NCI-H460 (cell line): ENCODE data around the gene TRAFD1. TPM values are rescaled to one million over a fixed set of nuclear protein-coding genes. Genes with fewer than 3 reads are reported as not detected.

Experiments
- DNase-seq: peaks from one replicate; pipeline ENCODE4 v3.0.0-alpha.2; 2016; ENCODE audit warnings: low read depth; ENCODE audit errors: extremely low read depth
- total RNA-seq: library from RNA; depleted of rRNA; stranded (reverse); fragments of >200 nt; shearing (Covaris generic); gene quantifications from 2 replicates; pipeline ENCODE4 v1.2.3, GENCODE V29; 2014

Gene TRAFD1
- total RNA-seq, 1 experiment from 2014 or later: 16.4 TPM

DNA sequence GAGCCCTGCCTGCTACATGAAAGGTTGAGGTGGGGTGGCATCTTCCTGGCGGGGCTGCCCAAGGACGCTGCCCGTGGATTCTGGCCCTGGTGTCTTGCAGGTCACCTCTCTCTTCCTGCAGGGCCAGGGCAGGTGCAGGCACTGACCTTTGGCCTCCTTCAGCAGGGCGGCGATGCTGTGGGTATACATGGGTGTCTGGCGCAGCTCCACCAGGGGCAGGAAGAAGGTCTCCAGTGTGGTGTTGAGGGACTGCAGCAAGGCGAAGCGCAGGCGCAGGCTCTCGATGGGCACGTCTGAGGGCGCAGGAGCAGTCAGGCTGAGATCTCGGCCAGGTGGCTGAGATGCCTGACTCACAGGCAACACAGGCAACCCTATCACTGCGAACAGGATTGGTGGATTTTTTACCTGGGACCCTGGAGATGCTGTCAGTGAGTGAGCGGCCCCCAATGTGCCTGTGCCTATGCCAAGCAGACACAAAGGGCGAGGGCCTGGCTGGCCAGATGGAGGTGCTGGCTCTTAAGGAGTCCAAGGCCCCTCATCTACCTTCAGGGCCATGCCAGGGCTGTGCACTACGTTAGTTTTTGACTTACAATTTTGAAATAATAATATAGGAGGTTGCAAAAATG lies 45.7 kb downstream of the TRAFD1 start:
- no peak for DNase-seq

DNA sequence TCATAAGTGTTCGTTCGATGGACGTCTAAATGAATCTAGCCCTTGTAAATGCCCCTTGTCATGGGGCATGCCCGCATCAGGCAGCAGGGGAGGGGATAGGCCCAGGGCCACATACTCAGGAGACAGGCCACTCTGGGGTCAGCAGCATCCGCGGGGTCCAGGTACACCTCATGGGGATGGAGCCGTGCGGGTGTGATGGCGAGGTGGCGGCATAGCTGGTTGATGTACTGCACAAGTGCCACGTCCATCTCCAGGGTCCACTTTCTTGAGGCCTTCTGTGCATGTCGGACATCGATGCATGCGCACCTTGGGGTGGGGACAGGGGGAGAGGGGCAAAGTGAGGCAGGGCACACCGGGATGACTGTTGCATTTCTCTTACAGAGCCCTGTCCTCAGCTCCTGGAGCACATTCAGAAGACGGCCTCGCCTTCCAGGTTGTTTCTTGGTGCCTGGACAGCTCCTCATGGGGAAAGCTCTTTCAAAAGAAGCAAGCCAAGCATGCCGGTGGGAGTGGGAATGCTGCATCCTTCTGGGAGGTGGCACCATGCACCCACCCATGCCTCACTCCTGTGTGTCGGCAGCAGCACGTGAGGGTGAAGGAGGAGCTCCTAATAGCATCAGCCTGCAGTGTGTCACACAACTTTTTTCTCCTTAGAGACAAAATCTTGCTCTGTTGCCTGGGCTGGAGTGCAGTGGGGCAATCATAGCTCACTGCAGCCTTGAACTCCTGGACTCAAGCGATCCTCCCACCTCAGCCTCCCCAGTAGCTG lies 47.4 kb downstream of the TRAFD1 start:
- no peak for DNase-seq

DNA sequence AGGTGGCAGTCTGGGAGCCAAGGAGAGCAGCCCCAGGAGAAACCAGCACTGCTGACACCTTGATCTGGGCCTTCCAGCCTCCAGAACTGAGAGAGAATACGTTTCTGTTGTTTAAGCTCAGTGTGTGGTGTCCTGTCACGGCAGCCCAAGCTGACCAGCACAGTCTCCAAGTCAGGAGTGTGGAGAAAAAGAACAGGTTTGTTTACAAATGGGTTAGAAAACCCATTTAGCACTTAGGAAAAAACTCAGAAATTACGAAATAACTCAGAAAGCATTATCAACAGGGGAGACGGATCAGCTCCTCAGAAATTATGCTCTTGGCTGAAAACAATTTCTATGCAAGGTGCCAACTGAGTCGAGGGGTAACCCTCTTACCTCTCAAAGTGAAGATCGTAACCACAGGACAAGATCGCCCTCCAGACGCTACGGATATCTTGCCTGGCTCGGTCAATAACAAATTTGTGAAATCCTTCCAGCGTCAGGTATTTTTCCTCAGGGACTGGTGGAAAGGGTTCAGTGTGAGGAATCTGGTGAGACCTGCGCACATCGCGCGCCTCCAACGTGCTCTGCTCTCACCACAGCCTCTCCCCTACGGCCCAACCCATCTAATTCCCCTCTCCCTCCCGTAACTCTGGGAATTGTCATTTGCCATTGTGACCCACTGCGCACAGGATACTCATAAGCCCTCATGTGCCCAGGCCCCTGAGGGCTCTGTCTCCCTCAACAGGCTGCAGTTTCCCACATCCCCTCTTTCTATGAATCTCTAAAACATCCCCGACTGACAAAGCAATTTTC lies 50.2 kb downstream of the TRAFD1 start:
- DNase-seq: no peak

DNA sequence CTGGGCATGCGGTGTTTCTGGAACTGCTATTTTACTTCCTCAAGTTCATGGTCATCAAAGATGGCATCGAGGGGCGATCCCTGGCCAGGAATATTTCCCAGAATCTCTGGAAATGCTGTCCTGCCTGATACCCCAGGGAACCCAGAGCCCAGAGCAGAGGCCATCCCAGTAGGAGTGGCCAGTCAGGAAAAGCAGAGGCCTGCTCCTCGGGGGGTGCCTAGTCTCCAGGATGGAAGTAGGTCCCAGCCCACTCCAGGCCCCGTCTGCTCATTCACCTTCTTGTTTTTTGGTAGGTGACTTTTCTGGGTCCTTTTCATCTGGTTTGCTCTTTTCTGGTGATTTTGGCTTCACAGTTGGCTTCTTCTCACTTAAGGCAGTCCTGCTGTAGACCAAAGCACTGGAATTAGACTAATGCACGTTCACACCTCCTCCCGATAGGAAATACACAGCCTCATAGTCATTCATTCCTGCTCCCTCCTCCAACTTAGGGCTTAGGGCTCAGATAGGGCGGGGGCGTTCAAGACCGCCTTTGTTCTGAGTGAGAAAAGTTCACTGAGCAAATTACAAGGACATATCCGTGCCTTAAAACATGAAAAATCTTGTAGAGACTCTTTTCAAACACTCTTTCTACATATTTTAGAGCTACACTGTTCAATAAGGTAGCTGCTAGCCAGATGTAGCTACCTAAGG lies 51.1 kb downstream of the TRAFD1 start:
- no peak for DNase-seq

DNA sequence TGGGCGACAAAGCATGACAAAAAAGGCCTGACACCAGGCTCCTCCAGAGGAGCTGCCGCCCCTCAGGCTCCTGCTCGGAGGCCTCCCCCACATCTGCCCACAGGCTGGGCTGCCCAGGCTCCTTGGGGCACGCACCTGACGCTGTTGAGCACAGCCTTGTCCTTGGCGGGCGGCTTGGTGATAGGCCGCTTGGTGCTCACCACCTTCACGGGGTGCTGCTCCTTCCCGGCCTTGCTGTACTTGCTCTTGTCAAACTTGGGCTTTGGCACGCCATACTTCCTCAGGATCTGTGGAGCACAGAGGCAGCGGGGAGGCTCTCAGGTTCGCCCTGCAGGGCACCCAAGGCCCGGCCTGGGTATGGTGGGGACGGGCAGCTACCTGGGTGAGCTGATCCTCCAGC lies 53.4 kb downstream of the TRAFD1 start:
- DNase-seq: no peak

DNA sequence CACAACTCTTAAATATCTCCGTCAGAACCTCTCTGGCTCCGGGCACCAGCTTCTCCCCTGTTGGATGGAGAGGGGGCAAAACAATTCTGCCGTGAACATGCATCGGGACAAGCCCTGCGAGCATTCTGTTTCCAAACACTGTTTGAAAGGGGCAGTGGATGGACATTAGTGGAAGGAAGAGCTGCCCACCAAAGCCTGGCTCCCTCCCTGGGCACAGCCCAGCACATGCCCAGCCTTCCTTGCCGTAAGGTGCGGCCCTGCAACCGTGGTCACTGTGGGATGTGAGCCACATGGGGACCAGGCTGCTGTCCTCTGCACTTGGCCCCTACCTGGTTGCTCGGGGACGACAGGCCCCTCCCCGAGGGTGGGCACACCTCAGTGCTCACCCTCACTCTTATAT lies 54.0 kb downstream of the TRAFD1 start:
- no peak for DNase-seq

DNA sequence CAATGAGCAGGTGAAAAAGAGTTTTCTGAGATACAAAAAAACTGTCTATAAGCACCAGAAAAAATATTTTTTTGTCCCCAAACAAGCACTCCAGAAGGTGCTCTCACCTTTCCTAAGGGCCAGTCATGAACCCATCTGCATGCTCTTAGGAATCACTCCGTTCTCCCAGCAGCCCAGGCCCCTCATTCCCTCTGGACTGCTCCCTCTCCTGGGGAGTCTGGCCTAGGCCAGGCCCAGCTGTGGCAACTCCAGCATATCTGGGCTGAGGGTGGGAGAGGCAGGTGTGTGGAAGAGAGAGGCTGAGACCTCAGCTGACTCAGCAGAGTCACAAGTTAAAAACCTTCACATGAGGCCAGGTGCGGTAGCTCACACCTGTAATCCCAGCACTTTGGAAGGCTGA lies 54.6 kb downstream of the TRAFD1 start:
- no peak for DNase-seq

DNA sequence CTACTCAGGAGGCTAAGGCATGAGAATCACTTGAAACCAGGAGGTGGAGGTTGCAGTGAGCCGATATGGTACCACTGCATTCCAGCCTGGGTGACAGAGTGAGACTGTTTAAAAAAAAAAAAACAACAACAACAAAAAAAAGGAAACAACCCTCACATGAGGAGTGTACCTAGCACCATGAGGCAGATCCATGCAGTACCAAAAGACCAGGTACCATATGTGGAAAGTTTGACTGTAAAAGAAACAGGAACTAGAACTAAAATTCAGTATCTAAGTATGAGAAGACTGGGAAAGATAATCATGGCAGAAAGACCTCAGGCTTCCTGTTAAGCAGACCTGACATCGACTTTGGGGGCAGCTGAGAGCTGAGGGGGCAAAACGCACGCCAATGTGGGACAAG lies 55.1 kb downstream of the TRAFD1 start:
- DNase-seq: no peak

DNA sequence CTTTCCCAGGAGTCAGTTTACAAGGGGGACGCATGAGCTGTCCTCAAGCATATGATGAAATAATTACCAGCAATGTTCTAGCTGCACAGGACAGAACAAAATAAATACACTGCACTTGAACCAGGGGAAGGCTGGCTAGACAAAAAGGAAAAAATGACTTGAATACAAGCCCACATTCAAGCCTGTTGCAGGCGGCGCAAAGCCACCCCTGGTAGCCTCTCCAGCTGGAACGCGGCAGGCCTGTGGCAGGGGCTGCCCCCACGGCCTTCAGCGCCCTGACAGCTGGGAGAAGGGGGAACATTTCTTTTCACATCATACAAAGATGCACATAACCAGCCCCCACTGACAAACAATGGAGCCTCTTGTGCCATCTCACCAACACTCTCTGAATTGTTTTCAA lies 57.1 kb downstream of the TRAFD1 start:
- no peak for DNase-seq

DNA sequence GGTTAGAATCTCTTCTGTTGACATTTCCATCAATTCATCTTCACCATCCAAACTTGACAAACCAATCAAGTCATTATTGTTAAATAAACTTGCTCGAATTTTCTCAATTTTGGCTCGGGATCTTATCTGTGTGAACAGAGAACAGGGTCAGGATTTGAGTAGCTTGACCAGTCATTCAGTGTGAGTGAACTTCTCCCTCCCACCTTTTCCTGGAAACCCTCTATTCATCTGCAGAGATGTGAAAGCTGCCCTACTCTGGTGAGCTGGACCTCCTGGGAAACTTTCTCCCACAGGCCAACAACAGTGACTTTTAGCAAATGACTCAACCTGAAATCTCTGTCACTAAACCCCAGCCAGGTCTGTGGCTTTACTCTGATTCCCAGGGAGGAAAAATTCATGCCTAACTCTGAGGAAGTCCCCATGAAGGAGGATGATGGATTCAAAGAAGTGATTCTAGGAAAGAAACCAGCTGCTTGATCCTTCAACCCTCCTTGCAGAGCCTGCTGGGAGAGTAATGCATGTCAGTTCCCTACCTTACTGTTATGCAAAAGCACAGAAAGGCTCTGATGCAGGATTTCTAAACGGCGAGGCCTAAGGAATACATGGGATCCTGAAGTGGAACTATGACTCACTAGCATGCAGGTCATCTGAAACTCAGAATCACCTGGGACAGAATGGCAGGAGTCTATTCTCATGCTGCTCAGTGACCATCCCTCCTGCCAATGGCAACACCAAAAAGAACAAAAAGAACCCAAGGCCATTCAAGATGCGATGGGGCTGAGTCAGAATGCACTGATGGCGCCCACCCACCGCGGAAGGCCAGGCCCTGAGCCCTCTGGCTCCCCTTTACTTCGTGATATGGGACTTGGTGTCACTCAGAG lies 58.0 kb downstream of the TRAFD1 start:
- DNase-seq: no peak

DNA sequence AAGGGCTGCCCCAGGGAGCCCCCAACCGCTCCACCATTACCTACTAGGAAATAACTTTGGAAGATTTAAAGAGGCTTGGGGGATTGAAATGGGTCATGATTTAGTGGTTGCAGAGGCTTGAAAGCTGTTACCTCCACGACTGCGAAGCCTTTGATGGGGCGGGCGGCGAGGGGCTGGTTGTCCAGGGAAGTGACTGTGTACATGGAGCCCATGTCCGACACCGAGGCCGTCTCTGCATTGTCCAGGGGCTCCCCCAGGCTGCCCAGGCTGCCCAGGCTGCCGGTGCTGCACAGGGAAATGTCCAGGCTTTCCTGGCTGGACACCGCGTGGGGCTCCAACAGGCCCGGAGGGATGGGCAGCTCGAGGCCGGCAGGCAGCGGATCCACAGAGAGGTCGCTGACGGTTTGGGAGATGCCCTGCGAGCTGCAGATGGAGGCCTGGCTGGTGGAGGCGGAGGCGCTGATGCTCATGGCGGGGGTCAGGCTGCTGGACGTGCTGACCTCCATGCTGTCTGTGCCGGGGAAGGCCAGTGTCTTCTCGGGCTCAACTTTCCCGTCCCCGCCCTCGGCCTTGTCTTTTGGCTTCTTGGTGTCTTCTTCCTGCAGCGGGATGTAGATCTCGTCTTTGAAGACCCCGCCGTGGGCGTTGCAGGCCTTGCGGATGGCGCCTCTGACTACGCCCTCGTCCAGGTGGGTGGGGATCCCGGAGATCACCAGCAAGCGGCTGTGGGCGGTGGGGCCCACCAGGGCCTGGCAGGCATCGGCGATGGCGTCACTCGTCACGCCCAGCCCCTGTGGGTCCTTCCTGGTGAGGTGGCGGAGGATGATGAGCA lies 58.9 kb downstream of the TRAFD1 start:
- no peak for DNase-seq

DNA sequence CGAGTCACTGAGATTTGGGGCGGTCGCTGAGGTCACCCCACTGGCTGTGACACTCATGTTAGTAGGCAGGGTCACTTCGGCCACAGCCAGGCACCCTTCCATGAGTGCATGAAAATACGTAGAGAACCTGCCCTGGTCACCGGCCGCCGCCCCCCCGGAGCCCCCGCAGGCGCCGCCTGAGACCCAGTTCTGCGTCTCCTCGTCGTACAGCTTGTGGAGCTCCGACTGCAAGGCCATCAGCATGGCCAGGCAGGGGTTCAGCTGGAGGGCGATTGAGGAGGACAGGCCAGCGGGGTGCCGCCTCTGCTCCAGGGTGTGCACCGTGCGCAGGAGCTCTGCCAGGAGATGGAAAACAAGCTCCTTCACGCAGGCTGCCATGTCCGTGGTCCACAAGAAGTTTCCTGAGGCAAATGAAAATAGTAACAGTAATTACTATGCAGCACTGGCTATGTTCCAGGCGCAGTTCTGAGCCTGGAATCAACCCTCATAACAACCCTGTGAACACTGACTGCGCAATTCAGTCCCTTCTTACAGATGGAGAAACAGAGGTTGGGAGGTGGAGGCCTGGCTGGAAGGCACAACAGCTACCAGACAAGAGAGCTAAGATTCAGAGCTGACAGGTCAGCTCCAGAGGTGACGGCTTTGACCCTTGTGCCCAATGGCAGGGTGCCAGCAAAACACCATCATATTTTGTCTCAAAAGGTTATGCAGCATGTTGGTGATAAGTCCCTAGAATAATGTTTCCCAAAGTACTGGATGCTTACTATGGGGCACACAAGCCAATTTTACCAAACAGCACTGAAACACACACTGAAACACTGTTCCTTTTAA lies 59.9 kb downstream of the TRAFD1 start:
- DNase-seq: no peak

DNA sequence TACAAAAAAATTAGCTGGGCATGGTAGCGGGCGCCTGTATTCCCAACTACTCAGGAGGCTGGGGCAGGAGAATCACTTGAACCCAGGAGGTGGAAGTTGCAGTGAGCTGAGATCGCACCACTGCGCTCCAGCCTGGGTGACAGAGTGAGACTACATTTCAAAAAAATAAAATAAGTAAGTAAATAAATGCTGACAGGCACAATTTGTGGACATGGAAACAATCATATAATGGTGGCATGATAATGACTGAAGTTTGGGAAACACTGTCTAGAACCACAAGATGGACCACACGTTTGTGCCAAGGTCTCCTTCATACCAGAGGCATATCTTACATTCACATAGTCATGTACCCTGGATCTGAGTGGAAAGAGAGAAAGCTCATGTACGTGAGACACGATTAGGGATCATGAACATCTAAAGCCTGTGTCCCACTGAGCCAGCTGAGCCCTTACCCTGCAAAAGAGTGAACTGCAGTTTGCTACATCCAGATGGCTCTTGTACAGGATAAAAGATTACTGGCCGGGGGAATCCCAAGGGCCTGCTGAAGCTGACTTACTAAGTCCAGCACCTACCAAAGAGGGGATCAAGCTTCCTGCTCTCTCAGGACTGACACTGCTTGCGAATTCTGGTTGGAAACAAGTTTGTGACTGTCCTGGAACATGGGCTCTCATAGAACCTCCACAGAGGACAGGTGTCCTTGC lies 62.9 kb downstream of the TRAFD1 start:
- DNase-seq: no peak

DNA sequence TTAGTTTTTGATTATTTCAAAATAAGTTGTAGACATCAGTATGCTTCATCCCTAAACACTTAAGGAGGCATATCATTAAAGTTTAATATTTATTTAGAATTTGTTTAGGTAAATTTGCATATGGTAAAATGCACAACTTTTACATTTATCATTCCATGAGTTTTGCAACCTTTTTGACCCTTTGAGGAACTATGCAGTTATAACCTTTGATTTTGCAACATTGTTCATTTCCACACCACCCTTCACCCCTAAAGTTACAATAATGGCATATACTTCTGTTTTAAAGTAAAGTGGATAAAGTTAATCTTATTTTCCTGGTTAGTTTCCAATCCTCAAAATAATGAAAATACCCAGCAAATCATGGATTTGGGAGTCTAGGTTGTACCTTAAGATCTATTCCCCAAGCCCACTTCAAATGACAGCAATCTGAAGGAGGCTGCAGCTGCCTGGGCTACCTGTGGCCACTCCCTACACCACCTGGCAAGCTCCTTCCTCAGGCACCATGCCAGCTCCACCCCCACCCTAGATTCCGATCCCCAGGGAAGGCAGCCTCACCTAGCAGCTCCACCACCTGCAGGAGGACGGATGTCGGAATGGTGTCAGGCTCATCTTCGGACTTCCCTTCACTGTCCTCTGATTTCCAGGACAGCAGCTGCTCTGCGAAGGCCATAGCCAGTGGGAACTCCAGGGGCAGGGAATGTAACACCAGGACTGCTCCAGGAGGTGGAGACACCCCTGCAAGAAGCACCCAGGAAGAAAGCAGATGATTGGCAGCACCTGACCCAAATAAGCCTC lies 65.1 kb downstream of the TRAFD1 start:
- DNase-seq: no peak

DNA sequence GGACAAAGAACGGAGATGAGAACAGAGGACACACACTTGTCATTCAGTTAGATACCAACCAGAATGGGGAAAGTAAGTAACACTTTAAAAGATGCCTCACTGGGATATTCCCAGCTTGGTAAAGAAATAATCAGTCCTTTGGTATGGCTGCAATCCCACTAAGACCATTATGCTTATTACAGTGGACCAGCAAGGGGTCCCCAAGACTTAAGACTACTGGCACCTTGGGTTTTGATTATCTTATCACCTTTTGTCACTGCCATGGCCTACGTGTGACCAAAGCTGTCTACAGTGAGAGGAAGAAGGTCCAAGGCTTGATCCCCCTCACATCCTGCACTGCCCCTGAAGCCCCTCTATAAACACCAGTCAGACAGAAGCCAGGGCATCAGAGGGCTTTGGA lies 65.8 kb downstream of the TRAFD1 start:
- no peak for DNase-seq

DNA sequence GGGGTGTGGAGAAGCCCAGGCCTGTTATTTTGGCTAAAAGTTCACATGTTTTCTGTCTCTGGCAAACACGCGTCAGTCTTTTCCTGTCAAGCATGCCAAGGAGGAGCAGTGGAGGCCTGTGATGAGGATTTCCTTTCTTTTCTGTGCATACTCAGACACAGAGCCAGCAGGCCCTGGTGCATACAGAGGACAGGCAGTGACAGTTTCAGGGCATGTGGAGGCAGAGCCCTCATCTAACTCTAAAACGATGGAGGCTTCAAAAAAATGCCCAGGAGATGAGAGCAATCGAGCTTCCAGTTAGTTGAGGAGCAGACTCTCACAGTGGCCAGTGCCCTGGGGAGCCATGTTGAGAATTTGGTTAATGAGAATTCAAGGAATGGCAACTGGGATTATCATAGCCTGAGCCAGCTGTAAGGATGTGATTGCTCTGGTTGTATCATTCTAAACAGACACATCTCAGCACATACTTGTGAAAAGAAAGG lies 66.5 kb downstream of the TRAFD1 start:
- DNase-seq: no peak

DNA sequence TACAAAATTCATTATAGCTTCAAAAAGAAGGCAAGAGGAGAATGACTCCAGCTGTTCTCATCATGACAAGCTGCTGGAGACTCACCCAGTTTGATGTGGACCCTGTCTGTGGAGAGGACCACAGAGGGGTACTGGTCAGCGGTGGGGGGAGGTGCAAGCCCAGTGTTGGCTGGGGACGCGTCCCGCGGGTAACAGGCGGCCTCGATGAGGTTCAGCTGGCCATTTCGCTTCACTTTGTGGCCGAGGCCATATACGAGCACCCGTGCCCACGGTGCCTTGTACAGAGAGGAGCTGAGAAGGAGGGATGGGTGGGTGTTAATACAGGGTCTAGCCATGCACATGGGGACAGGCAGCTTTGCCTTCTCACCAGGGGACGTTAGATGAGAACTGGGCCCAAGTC lies 67.1 kb downstream of the TRAFD1 start:
- no peak for DNase-seq
